ENCODE data around the gene CPXM2.

GRCh38 chr10:123848564-123849457 is 42.8 kb downstream of the CPXM2 start:
- TF ChIP-seq SMARCC2 (IDR thresholded peaks at IDR 0.05; ENCODE audit: low read depth) (no peak), MYBL2 (IDR thresholded peaks at IDR 0.05; ENCODE audit: low read depth) (no peak), MYBL2 (CRISPR knock-in tag; IDR thresholded peaks at IDR 0.05; ENCODE audit: borderline replicate concordance) (no peak), RFX5 (IDR thresholded peaks at IDR 0.05; ENCODE audit: low read depth, low read length) (no peak), POLR2A (conservative IDR thresholded peaks at IDR 0.05) (no peak), JUN (IDR thresholded peaks at IDR 0.05; ENCODE audit: borderline replicate concordance, low read depth, low read length) (no peak), JUN (CRISPR knock-in tag; IDR thresholded peaks at IDR 0.05; ENCODE audit: borderline replicate concordance) (no peak), ZNF347 (CRISPR knock-in tag; IDR thresholded peaks at IDR 0.05; ENCODE audit: low read depth) (no peak), NEUROD1 (IDR thresholded peaks at IDR 0.05; ENCODE audit: borderline replicate concordance, low read depth, low read length, partially characterized antibody) (no peak), ZNF592 (IDR thresholded peaks at IDR 0.05) (no peak), CTCF (IDR thresholded peaks at IDR 0.05 in 2 of 3, conservative IDR thresholded peaks at IDR 0.05 in 1 of 3; ENCODE audit: insufficient read depth in 2 of 3, low read depth in 1 of 3, low read length in 3 of 3) (no peak), SAFB (IDR thresholded peaks at IDR 0.05; ENCODE audit: borderline replicate concordance, low read depth, low read length) (no peak), FOXK2 (conservative IDR thresholded peaks at IDR 0.05 in 1 of 2, IDR thresholded peaks at IDR 0.05 in 1 of 2; ENCODE audit: low read depth in 2 of 2) (no peak)

Data from K562 (cell line).